WI38 (cell line): Measurements from ENCODE around the gene CCDC89.

Source experiments
- H3K4me3 ChIP-seq: 2 replicates; pipeline ENCODE4 v1.5.1; 2011; ENCODE audit warnings: low read depth, mild to moderate bottlenecking, control low read depth, low read length
- CTCF ChIP-seq: IDR thresholded peaks from 2 replicates; pipeline ENCODE4 v1.5.1; 2012; ENCODE audit warnings: low read depth, mild to moderate bottlenecking, control low read depth, low read length

The CCDC89 gene

GRCh38 chr11:85705800-85706199 is 19.8 kb upstream of the CCDC89 start:
- TF ChIP-seq CTCF = no peak
- no peak overlapping the region for H3K4me3 ChIP-seq

- no peak overlapping the region for H3K4me3 ChIP-seq
- no peak for TF ChIP-seq CTCF
Measured at GRCh38 chr11:85704967-85705366, 19.0 kb upstream of the CCDC89 start.

- H3K4me3 ChIP-seq = no peak overlapping the region
- TF ChIP-seq CTCF = no peak
Measured at GRCh38 chr11:85699957-85700741, 14.2 kb upstream of the CCDC89 start.

GRCh38 chr11:85698195-85698594 is 12.2 kb upstream of the CCDC89 start:
- TF ChIP-seq CTCF = no peak
- H3K4me3 ChIP-seq = no peak overlapping the region

- no peak for TF ChIP-seq CTCF
- H3K4me3 ChIP-seq = no peak overlapping the region
Measured at GRCh38 chr11:85697747-85698146, 11.8 kb upstream of the CCDC89 start.

- TF ChIP-seq CTCF = no peak
- no peak overlapping the region for H3K4me3 ChIP-seq
Measured at GRCh38 chr11:85695546-85695945, 9.6 kb upstream of the CCDC89 start.

- no peak overlapping the region for H3K4me3 ChIP-seq
- TF ChIP-seq CTCF = peak; percentile 8; the same call in 1 of the 2 replicates
Measured at GRCh38 chr11:85694385-85694980, 8.5 kb upstream of the CCDC89 start.
